Measurements from ENCODE around the gene P3H2. TPM values are rescaled to one million over a fixed set of nuclear protein-coding genes. Genes with fewer than 3 reads are reported as not detected.

Gene P3H2
- total and polyA plus RNA-seq, 8 donors, result 1.4 to 46.1 (median 20.3) TPM

- DNase-seq, result no peak
- H3K4me3 ChIP-seq, result no peak overlapping the region
- no peaks in the 10 kb centered on the region for H3K36me3 ChIP-seq
- intact Hi-C loops (cut with DNase I; ENCODE audit: low total_unique reads), result no loop called here
- no peaks in the 10 kb centered on the region for H3K9me3 ChIP-seq
- no peak overlapping the region for H3K27ac ChIP-seq
- no peaks in the 10 kb centered on the region for H3K27me3 ChIP-seq
- WGBS, 5 donors, result 37 to 56% (median 54%) methylated on average over 5 of the region's 5 CpGs
- TF ChIP-seq CTCF (IDR thresholded peaks at IDR 0.05), result no peak
- no peak for TF ChIP-seq POLR2A (IDR thresholded peaks at IDR 0.05)
- no peaks in the 10 kb centered on the region for H3K4me1 ChIP-seq
Observed at GRCh38 chr3:190139365-190139764, 18.7 kb upstream of the P3H2 start.

- Histone ChIP-seq H3K27ac (no peak overlapping the region), H3K4me1 (no peaks in the 10 kb centered on the region), H3K36me3 (no peaks in the 10 kb centered on the region), H3K9me3 (no peaks in the 10 kb centered on the region), H3K27me3 (peaks cover 0 to 6% (median 0%) of the 10 kb centered on the region in 3 donors), H3K4me3 (no peak overlapping the region)
- intact Hi-C loops (cut with DNase I; ENCODE audit: low total_unique reads), result no loop called here
- TF ChIP-seq POLR2AphosphoS5 (IDR thresholded peaks at IDR 0.05) (no peak), POLR2A (IDR thresholded peaks at IDR 0.05) (no peak), CTCF (IDR thresholded peaks at IDR 0.05) (no peak), EP300 (IDR thresholded peaks at IDR 0.05) (no peak)
- no peak for DNase-seq
Observed at GRCh38 chr3:190132371-190132770, 11.7 kb upstream of the P3H2 start.

GRCh38 chr3:190131329-190131728, 10.6 kb upstream of the P3H2 start:
- DNase-seq, result peak; percentile 52 to 72
- TF ChIP-seq EP300 (IDR thresholded peaks at IDR 0.05) (no peak), POLR2AphosphoS5 (IDR thresholded peaks at IDR 0.05) (no peak)
- Histone ChIP-seq H3K36me3 (no peaks in the 10 kb centered on the region), H3K9me3 (no peaks in the 10 kb centered on the region), H3K27ac (no peak overlapping the region), H3K27me3 (peaks cover 0 to 6% (median 0%) of the 10 kb centered on the region in 3 donors), H3K4me1 (no peaks in the 10 kb centered on the region), H3K4me3 (no peak overlapping the region)
- intact Hi-C loops (cut with DNase I; ENCODE audit: low total_unique reads), result no loop called here
- 35 to 49% (median 43%) methylated on average over 4 of the region's 4 CpGs for WGBS, 5 donors

- DNase-seq, result peak in 1 of 2 donors; percentile 48
- Histone ChIP-seq H3K27me3 (peaks cover 0 to 6% (median 0%) of the 10 kb centered on the region in 3 donors), H3K36me3 (no peaks in the 10 kb centered on the region), H3K4me3 (no peak overlapping the region), H3K4me1 (peaks cover 0 to 5% (median 4%) of the 10 kb centered on the region in 4 donors), H3K27ac (no peak overlapping the region), H3K9me3 (no peaks in the 10 kb centered on the region)
- WGBS, 5 donors, result 79 to 89% (median 84%) methylated on average over 6 of the region's 6 CpGs
- intact Hi-C loops (cut with DNase I; ENCODE audit: low total_unique reads), result no loop called here
- TF ChIP-seq EP300 (IDR thresholded peaks at IDR 0.05) (no peak), POLR2A (IDR thresholded peaks at IDR 0.05) (no peak), POLR2AphosphoS5 (IDR thresholded peaks at IDR 0.05) (no peak), CTCF (IDR thresholded peaks at IDR 0.05) (no peak)
Observed at GRCh38 chr3:190130696-190131095, 10.0 kb upstream of the P3H2 start.

GRCh38 chr3:190130037-190130436, 9.3 kb upstream of the P3H2 start:
- Histone ChIP-seq H3K9me3 (no peaks in the 10 kb centered on the region), H3K27ac (no peak overlapping the region), H3K4me3 (no peak overlapping the region), H3K36me3 (no peaks in the 10 kb centered on the region), H3K27me3 (peaks cover 0 to 6% (median 0%) of the 10 kb centered on the region in 3 donors), H3K4me1 (peaks cover 0 to 8% (median 4%) of the 10 kb centered on the region in 4 donors)
- DNase-seq, result no peak
- 89 to 97% (median 96%) methylated on average over 1 to 2 of the region's 2 CpGs for WGBS, 5 donors
- TF ChIP-seq EP300 (IDR thresholded peaks at IDR 0.05), result no peak
- no peak for TF ChIP-seq POLR2AphosphoS5 (IDR thresholded peaks at IDR 0.05)
- TF ChIP-seq POLR2A (IDR thresholded peaks at IDR 0.05), result no peak
- no peak for TF ChIP-seq CTCF (IDR thresholded peaks at IDR 0.05)
- intact Hi-C loops (cut with DNase I; ENCODE audit: low total_unique reads), result no loop called here

All from stomach (tissue), 9 donors.